NCI-H146 (cell line): Measurements from ENCODE around the gene GYPC.
"Not testable (repeated sequence)": the region's sequence is repeated elsewhere in the genome, so short reads cannot be mapped to it uniquely, and the experiment has no call there.

Experiments
- DNase-seq: peaks from one replicate; lab custom pipeline; 2025; lab: John Stamatoyannopoulos, UW

GYPC gene, protein sequence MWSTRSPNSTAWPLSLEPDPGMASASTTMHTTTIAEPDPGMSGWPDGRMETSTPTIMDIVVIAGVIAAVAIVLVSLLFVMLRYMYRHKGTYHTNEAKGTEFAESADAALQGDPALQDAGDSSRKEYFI

DNA sequence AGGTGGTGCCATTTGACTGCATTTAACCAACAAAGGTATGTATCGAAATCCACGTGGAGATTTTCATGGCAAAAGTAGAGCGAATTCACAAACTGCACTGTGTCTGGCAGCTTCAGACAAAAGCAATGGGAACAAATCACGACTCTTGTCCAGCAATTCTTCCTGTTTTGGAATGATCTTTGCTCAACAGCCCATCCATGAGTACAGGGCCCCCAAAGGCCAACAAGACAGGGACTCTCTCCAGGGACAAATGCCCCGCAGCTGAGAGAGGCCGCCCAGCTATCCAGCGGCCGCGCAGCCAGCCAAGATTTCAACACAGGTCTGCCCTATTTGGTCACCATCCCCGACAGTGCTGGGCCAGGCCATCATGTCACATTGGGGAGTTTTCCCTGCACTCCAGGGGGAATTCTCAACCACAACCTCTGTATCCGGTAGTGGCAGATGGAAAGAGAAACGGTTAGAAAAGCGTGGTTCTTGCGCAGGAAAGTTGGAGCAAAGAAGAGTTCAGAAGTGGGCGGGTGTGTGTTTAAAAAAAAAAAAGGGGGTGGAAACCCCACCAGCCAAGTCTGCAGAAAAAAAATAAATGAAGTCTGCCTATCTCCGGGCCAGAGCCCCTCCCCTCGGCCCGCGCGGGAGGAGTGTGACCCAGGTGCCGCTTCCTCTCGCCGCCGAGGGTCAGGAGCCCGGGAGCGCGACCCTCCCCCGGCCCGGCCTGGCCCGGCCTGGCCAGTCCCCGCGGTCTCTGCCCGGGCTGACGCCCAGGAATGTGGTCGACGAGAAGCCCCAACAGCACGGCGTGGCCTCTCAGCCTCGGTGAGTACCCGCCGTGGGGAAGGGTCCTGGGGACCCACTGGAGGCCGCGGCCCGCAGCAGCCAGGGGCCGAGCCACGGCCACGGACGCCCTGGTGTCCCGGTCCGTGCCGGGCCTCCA, at the start of gene GYPC:
Gene GYPC, plus strand, starts transcription at position 659 of the 931 bp plus-strand sequence. Its CDS starts 106 bp downstream, at position 765.
- no peak for DNase-seq

DNA sequence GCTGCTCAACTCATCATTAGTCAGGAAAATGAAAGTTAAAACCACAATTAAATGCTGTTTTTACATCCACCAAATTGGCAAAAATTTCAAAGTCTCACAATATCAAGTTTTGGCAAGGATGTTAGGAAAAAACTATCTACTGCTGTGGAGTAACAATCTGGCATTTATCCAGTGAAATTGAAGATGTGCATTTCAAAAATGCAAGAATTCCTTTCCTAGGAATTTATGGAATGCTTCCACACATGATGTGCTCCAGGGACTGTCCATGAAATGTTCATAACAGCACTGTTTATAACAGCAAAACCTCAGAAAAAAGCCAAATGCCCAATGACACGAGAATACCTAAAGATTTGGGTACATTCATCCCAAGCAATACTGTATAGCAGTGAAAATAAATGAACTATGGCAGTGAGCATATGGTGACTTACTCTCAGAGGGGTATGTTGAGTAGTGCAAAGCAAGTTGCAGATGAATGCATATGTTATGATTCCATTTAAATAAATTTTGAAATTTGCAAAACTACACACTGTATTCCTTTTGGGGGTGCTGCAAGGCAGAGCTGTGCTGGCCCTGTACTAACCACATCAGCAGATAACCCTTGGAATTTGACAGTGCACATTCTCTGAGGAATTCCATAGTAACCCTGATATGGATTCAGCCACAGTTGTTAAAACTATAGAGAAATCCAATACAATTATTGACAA, 41.3 kb upstream of the GYPC start:
- no peak for DNase-seq

DNA sequence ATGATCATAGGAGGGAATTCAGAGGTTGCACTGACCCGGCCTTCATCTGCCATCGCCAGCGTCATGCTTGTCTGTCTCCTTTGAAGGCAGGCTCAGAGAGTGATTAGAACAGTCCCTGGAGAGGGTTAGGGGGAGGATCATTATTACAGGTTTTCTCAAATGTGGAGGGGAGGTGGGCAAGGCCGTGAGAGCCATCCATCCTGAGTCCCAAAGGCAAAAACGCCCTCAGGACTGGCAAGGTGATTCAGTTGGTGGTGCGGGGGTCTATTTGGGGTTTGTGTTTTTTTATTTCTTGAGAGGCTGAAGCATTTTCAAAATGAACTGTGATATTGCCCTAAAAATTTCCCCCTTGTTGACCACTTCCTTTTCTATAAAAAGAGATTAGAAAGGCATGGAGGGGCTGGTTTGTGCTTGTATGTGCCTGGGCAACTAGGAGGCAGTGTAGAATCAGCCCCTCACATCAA, 39.3 kb upstream of the GYPC start:
- DNase-seq: no peak

DNA sequence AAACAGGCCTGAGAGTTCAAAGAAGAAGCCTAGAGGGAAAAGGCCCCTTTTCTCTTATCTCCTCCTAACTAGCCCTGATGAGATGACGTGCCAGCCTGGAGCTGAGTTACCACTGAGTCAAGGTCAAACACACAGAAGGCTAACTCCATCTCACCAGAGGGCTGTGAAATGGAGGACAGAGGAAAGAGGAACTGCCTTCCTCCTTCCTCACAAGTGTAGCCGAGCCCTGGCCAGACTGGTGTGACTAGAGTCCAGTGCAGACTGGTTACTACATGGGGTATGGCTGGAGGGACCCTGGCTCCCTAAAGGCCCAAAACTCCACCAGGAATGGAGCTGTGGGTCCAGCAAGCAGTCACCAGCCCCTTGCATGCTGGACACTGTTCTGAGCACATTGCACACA, 35.7 kb upstream of the GYPC start:
- DNase-seq: no peak

DNA sequence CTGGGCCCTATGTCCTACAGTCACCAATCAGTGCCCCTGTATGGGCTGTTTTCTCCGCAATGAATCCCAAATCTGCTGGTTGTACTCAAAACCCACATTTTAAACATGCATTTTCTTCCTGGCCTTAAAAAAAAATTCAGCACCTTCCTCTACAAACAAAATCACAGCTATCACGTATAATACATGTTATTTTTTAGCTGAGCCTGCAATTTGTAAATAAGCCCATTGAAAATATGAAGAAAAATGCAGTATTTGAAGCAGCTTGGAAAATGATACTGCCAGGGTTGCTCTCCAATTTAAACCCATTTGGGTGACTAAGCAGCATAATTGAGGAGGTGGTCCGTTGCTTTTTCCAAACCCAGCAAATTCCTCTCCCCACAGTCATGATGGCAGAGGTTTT, 33.0 kb upstream of the GYPC start:
- no peak for DNase-seq

DNA sequence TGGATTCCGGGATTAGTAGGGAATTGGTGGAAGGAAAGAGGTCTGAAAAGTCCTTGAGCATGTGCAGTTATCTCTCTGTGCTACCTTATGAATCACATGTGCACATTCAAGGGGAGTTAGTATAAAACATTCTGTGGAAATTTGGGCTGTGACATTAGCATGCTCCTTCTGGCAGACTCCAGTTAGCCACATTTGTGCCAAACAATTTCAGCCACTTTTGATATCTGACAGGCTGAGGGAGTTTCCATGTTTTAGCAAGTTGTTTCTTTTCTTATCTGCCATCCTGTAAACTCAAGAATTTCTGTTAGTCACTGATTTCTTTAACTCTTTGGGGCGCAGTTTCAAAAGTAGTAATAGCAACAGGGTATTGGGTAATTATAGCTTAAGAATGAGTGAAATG, 28.3 kb upstream of the GYPC start:
- no peak for DNase-seq

DNA sequence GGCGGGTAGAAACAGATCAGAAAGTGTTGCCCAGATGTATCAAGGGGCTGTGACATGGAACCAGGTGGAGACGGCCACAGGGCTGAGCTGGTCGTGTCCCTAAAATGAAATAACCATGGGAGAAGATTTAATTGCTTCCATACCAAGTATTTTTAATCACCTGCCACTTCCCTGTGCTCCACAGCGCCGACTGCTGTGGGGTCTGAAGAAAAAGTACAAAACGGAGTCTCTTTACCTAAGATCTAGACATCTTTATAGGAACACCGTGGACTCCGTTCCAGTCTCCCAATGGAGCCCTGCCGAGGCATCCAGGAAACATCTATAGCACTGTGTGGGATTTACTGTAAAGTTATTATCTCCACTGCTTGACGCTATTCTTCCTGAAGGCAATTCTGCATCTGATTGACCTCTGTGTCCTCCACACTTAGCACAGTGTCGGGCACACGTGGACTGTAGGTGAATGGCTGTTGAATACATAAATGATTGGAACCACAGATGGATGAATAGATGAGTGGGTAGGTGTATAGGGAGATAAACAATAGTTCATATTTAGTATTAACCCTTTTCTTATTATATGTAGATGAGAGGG, 21.6 kb upstream of the GYPC start:
- no peak for DNase-seq

DNA sequence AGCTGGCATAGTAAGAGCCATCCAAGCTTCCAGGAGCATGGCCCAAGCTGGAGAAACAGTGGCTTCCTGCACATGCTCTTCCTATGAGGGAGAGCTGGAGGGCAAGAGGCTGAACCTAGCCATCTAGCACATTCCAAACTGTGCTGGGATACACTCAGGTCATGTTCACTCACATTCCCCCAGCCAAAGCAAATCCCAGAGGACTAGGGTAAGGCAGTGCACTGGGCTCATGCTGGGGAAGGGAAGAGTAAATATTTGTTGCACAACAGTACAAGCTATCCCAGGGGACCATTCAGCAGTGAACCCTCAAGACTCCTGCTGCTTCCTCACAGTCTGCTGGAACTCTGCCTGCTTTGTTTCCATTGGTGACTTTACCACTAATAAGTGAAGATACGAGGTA, 20.7 kb upstream of the GYPC start:
- DNase-seq: no peak

DNA sequence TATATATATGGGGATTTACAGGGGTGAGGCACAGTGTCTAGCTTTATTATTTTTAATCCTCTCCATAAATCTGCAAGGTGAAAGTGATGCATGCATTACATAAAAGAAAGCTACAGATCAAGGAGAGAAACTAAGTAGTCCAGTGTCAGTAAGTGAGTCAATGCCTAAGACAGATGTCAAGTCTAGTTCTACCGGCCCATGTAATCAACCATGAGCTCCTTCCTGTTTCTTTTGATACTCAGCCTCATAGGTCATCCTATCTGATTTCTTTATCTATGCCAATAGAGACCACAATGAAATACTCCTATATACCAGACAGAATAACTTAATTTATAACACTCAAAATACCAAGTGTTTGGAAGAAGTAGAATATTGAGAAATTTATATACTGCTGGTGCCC, 20.2 kb upstream of the GYPC start:
- no peak for DNase-seq

DNA sequence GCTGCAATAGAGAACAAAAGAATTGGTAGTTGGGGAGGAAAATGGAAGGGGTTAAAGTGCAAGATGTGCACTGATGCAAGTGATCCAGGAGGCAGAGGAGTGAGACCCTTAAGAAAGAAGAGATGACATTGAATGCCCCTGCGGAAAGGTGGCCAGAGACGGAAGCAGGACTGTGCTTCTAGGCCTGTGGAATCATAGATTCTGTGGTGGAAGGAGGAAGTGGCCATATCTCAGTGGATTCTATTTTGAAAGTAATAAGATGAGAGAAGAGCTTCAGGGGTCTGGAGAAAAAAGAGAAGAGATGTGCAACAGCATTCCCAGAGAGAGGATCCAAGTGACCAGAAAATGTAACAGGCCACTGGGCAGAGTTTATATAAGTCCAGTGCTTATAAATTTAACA, 18.6 kb upstream of the GYPC start:
- DNase-seq: no peak

DNA sequence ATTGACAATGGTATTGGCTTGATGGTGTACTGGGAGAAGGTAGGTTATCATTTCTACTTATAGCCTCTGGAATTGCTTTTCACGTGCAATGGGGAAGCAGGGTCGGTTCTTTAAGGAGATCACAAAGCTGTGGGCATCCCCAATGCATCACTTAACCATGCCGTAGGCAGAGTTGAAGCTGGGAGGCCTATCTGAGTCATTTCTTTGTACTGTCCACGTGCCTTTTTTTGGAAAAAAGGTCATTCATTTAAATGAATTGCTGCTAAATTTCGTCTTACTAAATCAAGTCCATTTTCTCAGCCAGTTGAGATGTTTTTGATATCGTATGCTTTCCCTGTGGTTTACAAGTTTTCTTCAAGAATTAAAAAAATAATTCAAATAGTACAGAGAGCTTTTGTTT, 17.2 kb upstream of the GYPC start:
- DNase-seq: no peak

DNA sequence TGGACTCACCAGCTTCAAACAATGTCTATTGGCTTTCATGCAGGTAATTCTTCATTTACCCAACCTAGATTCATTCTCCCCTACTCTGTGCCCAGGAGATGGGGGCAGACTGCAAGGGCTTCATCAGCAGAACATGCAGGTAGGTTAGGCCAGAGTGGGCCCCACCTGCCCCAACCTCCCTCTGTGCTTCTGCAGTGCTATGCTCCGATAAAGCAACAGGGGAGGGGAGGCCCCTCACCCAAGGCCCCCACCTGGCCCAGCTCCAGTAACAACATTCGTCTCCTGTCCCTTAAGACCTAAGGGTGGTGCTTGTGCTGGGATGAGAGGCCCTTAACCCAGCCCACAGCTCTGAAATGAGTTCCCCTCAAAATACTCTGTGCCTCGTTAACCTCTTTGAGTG, 16.7 kb upstream of the GYPC start:
- DNase-seq: no peak

DNA sequence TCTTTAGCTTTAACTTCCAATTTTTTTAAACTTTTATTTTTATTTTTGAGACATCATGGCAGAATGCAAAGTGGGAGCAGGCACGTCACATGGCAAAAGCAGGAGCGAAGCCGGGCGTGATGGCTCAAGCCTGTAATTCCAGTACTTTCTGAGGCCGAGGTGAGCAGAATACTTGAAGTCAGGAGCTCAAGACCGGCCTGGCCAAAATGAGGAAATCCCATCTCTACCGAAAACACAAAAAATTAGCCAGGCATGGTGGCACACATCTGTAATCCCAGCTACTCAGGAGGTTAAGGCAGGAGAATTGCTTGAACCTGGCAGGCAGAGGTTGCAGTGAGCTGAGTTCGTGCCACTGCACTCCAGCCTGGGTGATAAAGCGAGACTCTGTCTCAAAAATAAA, 14.7 kb upstream of the GYPC start:
- not testable (repeated sequence) for DNase-seq

DNA sequence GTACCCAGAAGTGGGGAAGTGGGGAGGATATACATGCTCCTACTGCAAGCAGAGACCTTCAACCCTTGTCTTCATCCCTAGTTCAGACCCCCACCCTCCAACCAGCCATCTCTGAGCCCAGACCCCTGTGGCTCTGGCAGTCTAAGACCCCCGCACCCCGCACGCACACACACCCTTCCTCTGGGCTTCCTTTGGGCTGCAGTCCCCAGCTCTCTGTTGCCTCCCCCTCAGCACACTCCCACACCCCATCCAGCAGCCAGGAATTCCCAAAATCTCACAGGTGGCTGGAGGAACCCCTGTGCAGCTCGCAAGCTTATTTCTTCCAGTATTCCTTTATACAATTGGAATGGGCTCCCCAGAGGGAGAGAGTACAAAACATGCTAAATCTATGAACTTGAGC, 13.9 kb upstream of the GYPC start:
- no peak for DNase-seq

DNA sequence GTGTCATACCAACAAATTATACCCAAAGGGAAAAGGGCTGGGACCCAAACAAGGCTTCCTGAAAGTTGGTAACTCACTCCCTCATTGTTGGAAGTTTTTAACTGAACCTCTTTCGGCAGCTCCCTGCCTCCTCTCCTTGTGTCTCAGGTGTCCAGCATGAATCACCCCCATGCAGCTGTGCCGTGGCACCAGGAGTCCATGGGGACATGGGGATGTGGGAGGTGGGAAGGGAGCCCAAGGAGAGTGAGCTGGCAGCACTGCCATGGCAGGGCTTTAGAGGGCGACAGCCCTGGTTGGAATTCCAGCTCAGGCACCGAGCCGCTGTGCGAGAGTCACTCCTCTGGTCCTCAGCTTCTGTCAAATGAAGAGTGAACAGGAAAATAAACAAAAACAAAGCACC, 12.5 kb upstream of the GYPC start:
- no peak for DNase-seq

DNA sequence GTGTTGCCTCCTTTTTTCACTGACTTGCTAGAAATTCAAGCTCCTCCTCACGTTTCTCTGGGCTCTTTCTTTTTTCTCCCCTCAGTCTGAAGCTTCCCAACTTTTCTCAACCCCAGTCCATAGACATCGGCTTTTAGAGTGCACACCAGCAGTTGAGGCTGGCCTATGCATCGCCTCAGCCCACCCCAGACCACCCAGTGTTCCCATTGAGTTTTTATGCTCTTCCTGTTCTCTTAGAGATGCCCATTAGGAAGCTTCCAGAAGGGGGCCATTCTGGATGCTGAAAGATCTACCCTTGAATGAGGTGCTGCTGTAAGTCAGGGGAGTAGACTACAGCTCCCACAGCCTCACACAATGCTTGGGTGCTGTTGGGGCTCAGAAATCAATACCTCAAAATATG, 12.0 kb upstream of the GYPC start:
- no peak for DNase-seq

DNA sequence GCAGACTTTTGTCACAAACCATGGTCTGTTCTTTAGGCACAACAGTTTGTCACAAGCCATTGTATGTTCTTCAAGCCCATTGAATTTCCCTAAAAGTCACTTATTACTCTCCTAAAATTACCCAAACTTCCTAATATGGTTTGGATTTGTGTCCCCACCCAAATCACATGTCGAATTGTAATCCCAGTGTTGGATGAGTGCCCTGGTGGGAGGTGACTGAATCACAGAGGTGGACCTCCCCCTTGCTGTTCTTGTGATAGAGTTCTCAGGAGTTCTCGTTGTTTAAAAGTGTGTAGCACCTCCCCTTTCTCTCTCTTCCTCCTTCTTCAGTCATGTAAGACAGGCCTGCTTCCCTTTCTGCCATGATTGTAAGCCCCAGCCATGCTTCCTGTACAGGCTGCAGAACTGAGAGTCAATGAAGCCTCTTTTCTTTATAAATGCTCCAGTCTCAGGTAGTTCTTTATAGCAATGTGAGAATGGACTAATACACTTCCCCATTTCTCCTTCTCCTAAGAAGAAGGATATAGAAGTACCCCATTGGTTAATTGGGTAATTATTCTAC, 11.2 kb upstream of the GYPC start:
- no peak for DNase-seq

DNA sequence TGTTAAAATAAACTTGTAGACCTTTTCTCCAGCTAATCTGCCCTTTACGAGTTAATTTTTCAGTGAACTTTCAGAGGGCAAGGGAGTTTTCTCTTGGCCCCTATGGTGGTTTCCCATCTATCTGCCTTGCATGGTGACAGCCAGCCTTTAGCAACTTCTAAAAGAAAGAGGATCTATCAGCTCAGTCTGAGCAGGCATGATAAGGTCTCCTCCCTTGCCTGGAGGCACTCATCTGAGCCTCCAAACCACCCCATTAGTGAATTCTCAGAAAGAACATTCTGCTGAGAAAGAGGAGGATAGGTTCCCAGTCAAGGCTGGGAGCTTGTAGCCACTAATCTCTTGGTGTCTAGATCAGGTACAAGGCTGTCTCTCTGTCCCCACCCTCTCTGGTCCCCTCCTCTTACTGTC, 10.7 kb upstream of the GYPC start:
- no peak for DNase-seq

DNA sequence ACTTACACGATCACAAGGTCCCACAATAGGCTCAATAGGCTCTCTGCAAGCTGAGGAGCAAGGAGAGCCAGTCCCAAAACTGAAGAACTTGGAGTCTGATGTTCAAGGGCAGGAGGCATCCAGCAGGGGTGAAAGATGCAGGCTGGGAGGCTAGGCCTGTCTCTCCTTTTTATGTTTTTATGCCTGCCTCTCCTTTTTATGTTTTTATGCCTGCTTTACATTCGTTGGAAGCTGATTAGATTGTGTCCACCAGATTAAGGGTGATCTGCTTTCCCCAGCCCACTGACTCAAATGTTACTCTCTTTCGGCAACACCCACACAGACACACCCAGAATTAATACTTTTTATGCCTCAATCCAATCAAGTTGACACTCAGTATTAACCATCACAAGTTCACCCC, 9.9 kb upstream of the GYPC start:
- no peak for DNase-seq

DNA sequence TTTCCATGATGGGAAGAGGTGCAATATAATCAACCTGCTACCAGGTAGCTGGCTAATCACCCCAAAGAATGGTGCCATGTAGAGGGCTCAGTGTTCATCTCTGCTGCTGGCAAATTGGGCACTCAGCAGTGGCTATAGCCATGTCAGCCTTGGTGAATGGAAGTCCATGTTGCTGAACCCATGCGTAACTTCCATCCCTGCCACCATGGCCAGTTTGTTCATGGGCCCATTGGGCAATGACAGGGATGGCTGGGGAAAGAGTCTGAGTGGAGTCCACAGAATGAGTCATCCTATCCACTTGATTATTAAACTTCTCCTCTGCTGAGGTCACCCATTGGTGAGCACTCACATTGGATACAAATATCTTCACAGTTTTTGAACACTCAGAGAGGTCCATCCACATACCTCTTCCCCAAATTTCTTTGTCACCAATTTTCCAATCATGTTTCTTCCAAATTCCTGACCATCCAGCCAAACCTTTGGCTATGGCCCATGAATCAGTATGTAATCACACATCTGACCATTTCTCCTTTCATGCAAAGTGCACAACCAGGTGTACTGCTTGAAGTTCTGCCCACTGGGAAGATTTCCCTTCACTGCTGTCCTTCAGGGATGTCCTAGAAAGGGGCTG, 8.1 kb upstream of the GYPC start:
- not testable (repeated sequence) for DNase-seq

DNA sequence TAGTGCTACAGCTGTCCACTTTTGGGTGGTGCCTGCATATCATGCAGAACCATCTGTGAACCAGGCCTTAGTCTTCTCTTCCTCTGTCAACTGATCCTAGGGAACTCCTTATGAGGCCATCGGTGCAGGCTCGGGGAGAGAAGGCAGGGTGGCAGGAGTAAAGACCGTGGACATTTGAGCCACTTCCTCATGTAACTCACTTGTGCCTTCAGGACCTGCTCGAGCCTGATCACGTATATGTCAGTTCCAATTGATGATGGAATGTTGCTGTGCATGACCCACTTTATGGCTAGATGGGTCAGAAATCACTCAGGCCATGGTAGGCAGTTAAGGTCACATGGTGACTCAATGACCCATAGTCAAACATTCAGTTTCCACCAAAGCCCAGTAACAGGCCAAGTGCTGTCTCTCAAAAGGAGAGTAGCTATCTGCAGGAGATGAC, 7.6 kb upstream of the GYPC start:
- not testable (repeated sequence) for DNase-seq

DNA sequence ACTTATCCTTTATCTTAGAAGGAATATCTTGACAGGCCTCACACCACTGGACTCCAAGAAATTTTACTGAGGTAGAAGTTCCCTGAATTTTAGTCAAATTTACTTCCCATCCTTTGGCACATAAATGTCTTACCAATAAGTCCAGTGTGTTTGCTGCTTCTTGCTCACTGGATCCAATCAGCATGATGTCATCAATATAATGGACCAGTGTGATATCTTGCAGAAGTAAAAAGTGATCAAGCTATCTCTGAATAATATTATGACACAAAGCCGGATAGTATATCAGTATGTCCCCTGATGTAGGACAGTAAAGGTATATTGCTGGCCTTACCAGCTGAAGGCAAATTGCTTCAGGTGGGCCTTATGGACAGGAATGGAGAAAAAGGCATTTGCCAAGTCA, 6.9 kb upstream of the GYPC start:
- DNase-seq: no peak
